ENCODE measurements around the gene OGFR.

- TF ChIP-seq CTCF (conservative IDR thresholded peaks at IDR 0.05; ENCODE audit: low read depth, low read length) (no peak), EZH2 (IDR thresholded peaks at IDR 0.05; ENCODE audit: low read length, unreplicated experiment) (no peak)
Measured at GRCh38 chr20:62850333-62850974, 45.8 kb downstream of the OGFR start.

Data from PC-3 (cell line).